T-cell (primary cell): Measurements from ENCODE around the gene TMEM178B. TPM values are rescaled to one million over a fixed set of nuclear protein-coding genes. Genes with fewer than 3 reads are reported as not detected.
"Not testable (repeated sequence)": the region's sequence is repeated elsewhere in the genome, so short reads cannot be mapped to it uniquely, and the experiment has no call there.

Source experiments
- ATAC-seq, 4 experiments: fragments of 200-7000 bp in 3 of 4; fragments of 150-1000 bp in 1 of 4; cut with Tn5 transposase; replicated peaks in 1 of 4; 1 replicate in 3 of 4; 2 replicates in 1 of 4; pipeline ENCODE4 v1.10.0; 2021; ENCODE audit warnings: moderate library complexity in 3 of 4, mild to moderate bottlenecking in 2 of 4, moderate number of reproducible peaks in 1 of 4
- CTCF ChIA-PET, 2 donors: fragments of 300-600 bp; sonication (Branson Sonifier 250); formaldehyde crosslinking; loops; one replicate each; lab custom pipeline; 2022; ENCODE audit warnings: antibody characterized with exemption in 2 of 2; lab: Charles Lee
- POLR2A ChIA-PET, 2 donors: fragments of 300-600 bp; sonication (Branson Sonifier 250); formaldehyde crosslinking; loops; one replicate each; lab custom pipeline; 2022; ENCODE audit warnings: antibody characterized with exemption in 2 of 2; lab: Charles Lee
- DNase-seq, 35 experiments: peaks; one replicate each; pipeline versions ENCODE4 v3.0.0 to v3.0.0-alpha.2; 2013 to 2023
- H3K27ac ChIP-seq: one replicate; pipeline ENCODE4 v1.5.1; 2013; ENCODE audit warnings: low read length
- H3K27me3 ChIP-seq, 2 experiments: replicated peaks in 1 of 2; 1 replicate in 1 of 2; 2 replicates in 1 of 2; pipeline versions ENCODE4 v1.6.1 to v1.7.0; 2013; ENCODE audit warnings: low read length in 1 of 2, mixed read lengths in 1 of 2; ENCODE audit not compliant: control insufficient read depth in 2 of 2, insufficient read depth in 2 of 2; ENCODE audit errors: extremely low read depth in 1 of 2
- H3K36me3 ChIP-seq, 2 donors: 1 replicate in 1 of 2; 2 replicates in 1 of 2; pipeline versions ENCODE4 v1.6.1 to v1.7.0; 2013; ENCODE audit warnings: low read length in 1 of 2; ENCODE audit not compliant: control insufficient read depth in 2 of 2, insufficient read depth in 1 of 2; ENCODE audit errors: extremely low read depth in 1 of 2
- H3K4me1 ChIP-seq, 2 experiments: 1 replicate in 1 of 2; 2 replicates in 1 of 2; pipeline versions ENCODE4 v1.6.1 to v1.7.0; 2013; ENCODE audit warnings: low read length in 2 of 2, mixed read lengths in 1 of 2; ENCODE audit not compliant: insufficient read depth in 2 of 2, control insufficient read depth in 1 of 2; ENCODE audit errors: extremely low read depth in 1 of 2
- H3K4me3 ChIP-seq, 2 donors: 1 replicate in 1 of 2; 2 replicates in 1 of 2; pipeline versions ENCODE4 v1.5.1 to v1.7.0; 2013; ENCODE audit warnings: mild to moderate bottlenecking in 2 of 2, low read length in 1 of 2, moderate library complexity in 1 of 2; ENCODE audit not compliant: control insufficient read depth in 1 of 2; ENCODE audit errors: extremely low read depth in 1 of 2
- H3K9me3 ChIP-seq: 2 replicates; pipeline ENCODE4 v1.7.0; 2013
- H3K27ac Mint-ChIP-seq, 2 donors: one replicate each; pipeline ENCODE4 v1.8.0; 2020 to 2021; ENCODE audit warnings: mild to moderate bottlenecking in 2 of 2, mixed read lengths in 2 of 2
- H3K27me3 Mint-ChIP-seq, 2 donors: one replicate each; pipeline ENCODE4 v1.8.0; 2021 to 2022; ENCODE audit warnings: mixed read lengths in 2 of 2
- H3K36me3 Mint-ChIP-seq: one replicate; pipeline ENCODE4 v1.8.0; 2021; ENCODE audit warnings: mixed read lengths
- H3K4me1 Mint-ChIP-seq, 3 donors: one replicate each; pipeline ENCODE4 v1.8.0; 2020 to 2022; ENCODE audit warnings: mixed read lengths in 3 of 3, mild to moderate bottlenecking in 1 of 3
- H3K4me3 Mint-ChIP-seq, 3 donors: one replicate each; pipeline ENCODE4 v1.8.0; 2020 to 2022; ENCODE audit warnings: mild to moderate bottlenecking in 3 of 3, mixed read lengths in 3 of 3, moderate library complexity in 3 of 3
- H3K9me3 Mint-ChIP-seq, 3 donors: one replicate each; pipeline ENCODE4 v1.8.0; 2020 to 2022; ENCODE audit warnings: mixed read lengths in 3 of 3
- WGBS: methylation state at CpG from one replicate; pipeline ENCODE4 v1.1.5; 2013; ENCODE audit warnings: missing lambda C conversion rate; ENCODE audit not compliant: insufficient coverage; 5-methylcytosine and 5-hydroxymethylcytosine counted together
- total RNA-seq, 35 experiments: library from RNA in 6 of 35; stranded (reverse) in 6 of 35; fragments of 120-200 nt in 1 of 35; gene quantifications; one replicate each; pipeline versions ENCODE4 v1.2.1 to v1.2.4 and lab custom pipeline; 2013 to 2026

TMEM178B gene
- total RNA-seq, 5 donors from 2014 or later (not counting 1 experiment from before 2014, with no cell fraction given): 0.14 to 0.86 (median 0.32) TPM

GRCh38 chr7:141190495-141190894, 116.6 kb downstream of the TMEM178B start:
- Histone ChIP-seq H3K4me1 (no peaks in the 10 kb centered on the region), H3K36me3 (no peaks in the 10 kb centered on the region), H3K4me3 (no peak overlapping the region), H3K9me3 (no peaks in the 10 kb centered on the region), H3K27ac (no peak overlapping the region), H3K27me3 (peaks cover 0 to 3% of the 10 kb centered on the region in 2 experiments)
- no peaks in the 10 kb centered on the region for H3K4me1 Mint-ChIP-seq
- H3K27ac Mint-ChIP-seq: no peak overlapping the region
- H3K36me3 Mint-ChIP-seq: no peaks in the 10 kb centered on the region
- peaks cover 9 to 10% of the 10 kb centered on the region in 2 donors for H3K27me3 Mint-ChIP-seq
- no CpG with 5 or more reads among the region's 5 CpGs for WGBS
- no peak for ATAC-seq
- H3K4me3 Mint-ChIP-seq: no peak overlapping the region
- ChIA-PET CTCF (no interaction called here), POLR2A (no interaction called here)
- DNase-seq: no peak
- H3K9me3 Mint-ChIP-seq: no peaks in the 10 kb centered on the region

- no peaks in the 10 kb centered on the region for H3K9me3 ChIP-seq
- WGBS: no CpG with 5 or more reads among the region's 3 CpGs
- H3K4me1 Mint-ChIP-seq: no peaks in the 10 kb centered on the region
- no peaks in the 10 kb centered on the region for H3K36me3 Mint-ChIP-seq
- no peaks in the 10 kb centered on the region for H3K9me3 Mint-ChIP-seq
- H3K27ac Mint-ChIP-seq: no peak overlapping the region
- H3K36me3 ChIP-seq: no peaks in the 10 kb centered on the region
- POLR2A ChIA-PET: no interaction called here
- DNase-seq: no peak
- CTCF ChIA-PET: no interaction called here
- peaks cover 0 to 3% of the 10 kb centered on the region in 2 experiments for H3K27me3 ChIP-seq
- H3K4me3 ChIP-seq: no peak overlapping the region
- H3K27ac ChIP-seq: no peak overlapping the region
- H3K4me1 ChIP-seq: no peaks in the 10 kb centered on the region
- ATAC-seq: no peak
- no peak overlapping the region for H3K4me3 Mint-ChIP-seq
- H3K27me3 Mint-ChIP-seq: peaks cover 10 to 11% of the 10 kb centered on the region in 2 donors
These were observed 117.4 kb downstream of the TMEM178B start for GRCh38 chr7:141191277-141191676.

- H3K36me3 Mint-ChIP-seq: no peaks in the 10 kb centered on the region
- no peaks in the 10 kb centered on the region for H3K4me1 ChIP-seq
- peaks cover 10 to 16% of the 10 kb centered on the region in 2 donors for H3K27me3 Mint-ChIP-seq
- H3K4me3 Mint-ChIP-seq: no peak overlapping the region
- 69% methylated on average over 4 of the region's 4 CpGs for WGBS
- no peaks in the 10 kb centered on the region for H3K9me3 ChIP-seq
- no peaks in the 10 kb centered on the region for H3K4me1 Mint-ChIP-seq
- DNase-seq (no peak), ATAC-seq (no peak)
- no peaks in the 10 kb centered on the region for H3K36me3 ChIP-seq
- no peaks in the 10 kb centered on the region for H3K9me3 Mint-ChIP-seq
- H3K27me3 ChIP-seq: peaks cover 0 to 3% of the 10 kb centered on the region in 2 experiments
- H3K27ac Mint-ChIP-seq: no peak overlapping the region
- CTCF ChIA-PET: no interaction called here
- no peak overlapping the region for H3K4me3 ChIP-seq
- H3K27ac ChIP-seq: no peak overlapping the region
- POLR2A ChIA-PET: no interaction called here
These were observed 119.2 kb downstream of the TMEM178B start for GRCh38 chr7:141193066-141193465.

- H3K9me3 ChIP-seq, H3K36me3 ChIP-seq, H3K36me3 Mint-ChIP-seq, ATAC-seq, H3K27ac ChIP-seq, DNase-seq, H3K4me3 Mint-ChIP-seq, H3K27ac Mint-ChIP-seq, H3K4me1 ChIP-seq, H3K4me1 Mint-ChIP-seq, CTCF ChIA-PET, POLR2A ChIA-PET, H3K4me3 ChIP-seq, H3K9me3 Mint-ChIP-seq: not testable (repeated sequence)
- WGBS: 33% methylated on average over 1 of the region's 4 CpGs
- peaks cover 13 to 33% of the 10 kb centered on the region in 2 donors for H3K27me3 Mint-ChIP-seq
- peaks cover 0 to 11% of the 10 kb centered on the region in 2 experiments for H3K27me3 ChIP-seq
These were observed 121.9 kb downstream of the TMEM178B start for GRCh38 chr7:141195722-141196121.

GRCh38 chr7:141198194-141198958, 124.5 kb downstream of the TMEM178B start:
- WGBS: 62% methylated on average over 4 of the region's 12 CpGs
- Histone ChIP-seq H3K4me1 (no peaks in the 10 kb centered on the region), H3K36me3 (no peaks in the 10 kb centered on the region), H3K27ac (no peak overlapping the region), H3K9me3 (no peaks in the 10 kb centered on the region), H3K4me3 (no peak overlapping the region), H3K27me3 (peaks cover 0 to 18% of the 10 kb centered on the region in 2 experiments)
- H3K4me1 Mint-ChIP-seq: no peaks in the 10 kb centered on the region
- ChIA-PET POLR2A (interaction anchor here in 1 of 2 donors (0.7 kb wide), 1 partner anchor 660 kb away, joined by 6 read pairs; no protein-coding TSS in a partner anchor), CTCF (no interaction called here)
- peaks cover 15 to 37% of the 10 kb centered on the region in 2 donors for H3K27me3 Mint-ChIP-seq
- DNase-seq (no peak), ATAC-seq (no peak)
- no peaks in the 10 kb centered on the region for H3K9me3 Mint-ChIP-seq
- no peak overlapping the region for H3K27ac Mint-ChIP-seq
- no peaks in the 10 kb centered on the region for H3K36me3 Mint-ChIP-seq
- H3K4me3 Mint-ChIP-seq: no peak overlapping the region

- Histone ChIP-seq H3K4me3 (no peak overlapping the region), H3K36me3 (no peaks in the 10 kb centered on the region), H3K27ac (no peak overlapping the region), H3K4me1 (no peaks in the 10 kb centered on the region), H3K27me3 (peaks cover 0 to 22% of the 10 kb centered on the region in 2 experiments), H3K9me3 (no peaks in the 10 kb centered on the region)
- WGBS: 82% methylated on average over 11 of the region's 14 CpGs
- no peak overlapping the region for H3K27ac Mint-ChIP-seq
- H3K9me3 Mint-ChIP-seq: no peaks in the 10 kb centered on the region
- no peak overlapping the region for H3K4me3 Mint-ChIP-seq
- ATAC-seq (no peak), DNase-seq (no peak)
- peaks cover 17 to 34% of the 10 kb centered on the region in 2 donors for H3K27me3 Mint-ChIP-seq
- no peaks in the 10 kb centered on the region for H3K4me1 Mint-ChIP-seq
- no peaks in the 10 kb centered on the region for H3K36me3 Mint-ChIP-seq
- ChIA-PET POLR2A (no interaction called here), CTCF (no interaction called here)
These were observed 126.6 kb downstream of the TMEM178B start for GRCh38 chr7:141200191-141201108.
